Thyroid gland (tissue), 4 donors: ENCODE results near the gene TRIAP1. TPM values are rescaled to one million over a fixed set of nuclear protein-coding genes. Genes with fewer than 3 reads are reported as not detected.
"Not testable (repeated sequence)": the region's sequence is repeated elsewhere in the genome, so short reads cannot be mapped to it uniquely, and the experiment has no call there.

Experiments used
- DNase-seq, 2 donors: peaks; one replicate each; pipeline ENCODE4 v3.0.0-alpha.2; 2019
- H3K27ac ChIP-seq, 3 donors: fragments of 200-600 bp; sonication (generic); 1 replicate in 2 of 3; 2 replicates in 1 of 3; pipeline ENCODE4 v1.5.1; 2016 to 2019; ENCODE audit warnings: mild to moderate bottlenecking in 1 of 3, moderate library complexity in 1 of 3
- H3K27me3 ChIP-seq: fragments of 200-600 bp; sonication (generic); one replicate; pipeline ENCODE4 v1.5.1; 2019
- H3K36me3 ChIP-seq, 2 donors: fragments of 200-600 bp; sonication (generic); one replicate each; pipeline ENCODE4 v1.5.1; 2016 to 2019
- H3K4me1 ChIP-seq, 2 donors: fragments of 200-600 bp; sonication (generic); one replicate each; pipeline ENCODE4 v1.5.1; 2017 to 2019
- H3K4me3 ChIP-seq, 3 donors: fragments of 200-600 bp; sonication (generic); replicated peaks in 1 of 3; 1 replicate in 2 of 3; 2 replicates in 1 of 3; pipeline ENCODE4 v1.5.1; 2016; ENCODE audit warnings: mild to moderate bottlenecking in 1 of 3
- H3K9me3 ChIP-seq: fragments of 200-600 bp; sonication (generic); one replicate; pipeline ENCODE4 v1.5.1; 2017
- POLR2A ChIP-seq, 2 donors: fragments of 450-650 bp; IDR thresholded peaks; one replicate each; pipeline ENCODE4 v1.6.1; 2017; ENCODE audit warnings: antibody characterized with exemption in 2 of 2, mild to moderate bottlenecking in 2 of 2, moderate library complexity in 1 of 2
- WGBS, 2 donors: methylation state at CpG; one replicate each; pipeline ENCODE4 v1.1.5; 2017; 5-methylcytosine and 5-hydroxymethylcytosine counted together
- intact Hi-C: fragments of 100-400 bp; cut with DNase I; formaldehyde crosslinking; loops from one replicate; pipeline ENCODE4 v1.15.1; 2023
- total RNA-seq, 4 donors: library from RNA; depleted of rRNA; stranded (reverse); fragments of >200 nt; gene quantifications; one replicate each; pipeline ENCODE4 v1.2.3, GENCODE V29; 2016
- TF ChIP-seq, protein P1 (sequence below), 6 experiments: fragments of 200-600 bp in 3 of 6; fragments of 450-650 bp in 3 of 6; sonication (generic) in 3 of 6; IDR thresholded peaks; one replicate each; pipeline ENCODE4 v1.5.1; 2016 to 2019; ENCODE audit warnings: antibody characterized with exemption in 6 of 6, mild to moderate bottlenecking in 2 of 6, inconsistent platforms in 1 of 6, moderate library complexity in 1 of 6

Gene TRIAP1
- total RNA-seq, 4 donors from 2014 or later, result 8.1 to 15.2 (median 12.2) TPM

DNA sequence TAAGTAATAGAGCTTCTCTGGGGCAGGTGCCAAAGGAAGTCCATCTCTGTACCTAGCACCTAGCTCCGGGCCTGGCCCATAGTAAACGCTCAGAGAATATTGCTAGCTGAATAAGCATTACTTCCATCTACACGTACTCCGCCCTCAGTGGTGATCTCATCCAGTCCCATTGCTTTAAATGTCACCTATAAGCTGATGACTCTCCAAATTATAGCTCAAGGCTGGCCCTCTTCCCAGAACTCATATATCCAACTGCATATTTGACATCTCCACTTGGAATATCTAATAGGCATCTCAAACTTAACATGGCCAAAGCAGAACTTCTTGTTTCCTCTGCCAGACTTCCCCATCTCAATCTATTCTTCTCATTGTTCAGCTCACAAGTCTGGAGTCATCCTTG is 42.8 kb upstream of the TRIAP1 start:
- H3K27ac ChIP-seq, result no peak overlapping the region
- no peaks in the 10 kb centered on the region for H3K27me3 ChIP-seq
- H3K4me3 ChIP-seq, result no peak overlapping the region
- no peaks in the 10 kb centered on the region for H3K4me1 ChIP-seq
- TF ChIP-seq, protein P1, sequence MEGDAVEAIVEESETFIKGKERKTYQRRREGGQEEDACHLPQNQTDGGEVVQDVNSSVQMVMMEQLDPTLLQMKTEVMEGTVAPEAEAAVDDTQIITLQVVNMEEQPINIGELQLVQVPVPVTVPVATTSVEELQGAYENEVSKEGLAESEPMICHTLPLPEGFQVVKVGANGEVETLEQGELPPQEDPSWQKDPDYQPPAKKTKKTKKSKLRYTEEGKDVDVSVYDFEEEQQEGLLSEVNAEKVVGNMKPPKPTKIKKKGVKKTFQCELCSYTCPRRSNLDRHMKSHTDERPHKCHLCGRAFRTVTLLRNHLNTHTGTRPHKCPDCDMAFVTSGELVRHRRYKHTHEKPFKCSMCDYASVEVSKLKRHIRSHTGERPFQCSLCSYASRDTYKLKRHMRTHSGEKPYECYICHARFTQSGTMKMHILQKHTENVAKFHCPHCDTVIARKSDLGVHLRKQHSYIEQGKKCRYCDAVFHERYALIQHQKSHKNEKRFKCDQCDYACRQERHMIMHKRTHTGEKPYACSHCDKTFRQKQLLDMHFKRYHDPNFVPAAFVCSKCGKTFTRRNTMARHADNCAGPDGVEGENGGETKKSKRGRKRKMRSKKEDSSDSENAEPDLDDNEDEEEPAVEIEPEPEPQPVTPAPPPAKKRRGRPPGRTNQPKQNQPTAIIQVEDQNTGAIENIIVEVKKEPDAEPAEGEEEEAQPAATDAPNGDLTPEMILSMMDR (IDR thresholded peaks at IDR 0.05), result no peak
- no peak for TF ChIP-seq POLR2A (IDR thresholded peaks at IDR 0.05)
- intact Hi-C loops, result no loop called here
- no peaks in the 10 kb centered on the region for H3K9me3 ChIP-seq
- 94 to 98% methylated on average over 4 of the region's 4 CpGs for WGBS, 2 donors
- no peak for DNase-seq
- H3K36me3 ChIP-seq, result no peaks in the 10 kb centered on the region

DNA sequence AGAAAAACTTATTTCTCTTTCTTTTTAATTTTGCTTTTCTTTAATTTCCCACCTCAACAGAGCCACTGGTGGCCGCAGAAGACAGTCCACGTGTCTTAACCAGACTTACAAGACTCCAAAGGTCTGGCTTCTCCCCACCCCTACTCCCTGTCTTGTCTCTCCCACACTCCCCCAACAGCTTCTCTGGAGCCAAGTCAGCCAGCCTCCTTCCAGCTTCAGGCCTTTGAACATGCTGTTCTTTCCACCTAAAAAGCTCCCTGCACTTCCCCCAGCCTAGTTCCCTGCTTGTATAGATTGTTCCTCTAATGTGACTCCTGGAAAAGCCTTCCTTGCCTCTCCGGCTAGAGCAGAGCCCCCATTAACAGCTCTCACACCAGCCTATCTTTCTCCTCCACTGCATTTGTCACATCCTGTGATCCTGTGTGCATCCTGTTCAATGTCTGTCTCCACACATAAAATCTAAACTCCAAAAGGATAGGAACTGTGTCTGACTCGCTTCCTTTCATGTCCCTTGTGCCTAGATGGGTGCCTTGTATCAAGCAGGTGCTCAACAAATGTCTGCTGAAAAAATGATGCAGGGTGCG is 42.0 kb upstream of the TRIAP1 start:
- intact Hi-C loops, result no loop called here
- no peaks in the 10 kb centered on the region for H3K9me3 ChIP-seq
- no peak overlapping the region for H3K4me3 ChIP-seq
- WGBS, 2 donors, result 78% methylated on average over 5 of the region's 5 CpGs
- no peaks in the 10 kb centered on the region for H3K27me3 ChIP-seq
- TF ChIP-seq, protein P1 (IDR thresholded peaks at IDR 0.05), result no peak
- no peak for TF ChIP-seq POLR2A (IDR thresholded peaks at IDR 0.05)
- no peaks in the 10 kb centered on the region for H3K4me1 ChIP-seq
- DNase-seq, result no peak
- H3K36me3 ChIP-seq, result no peaks in the 10 kb centered on the region
- H3K27ac ChIP-seq, result no peak overlapping the region

DNA sequence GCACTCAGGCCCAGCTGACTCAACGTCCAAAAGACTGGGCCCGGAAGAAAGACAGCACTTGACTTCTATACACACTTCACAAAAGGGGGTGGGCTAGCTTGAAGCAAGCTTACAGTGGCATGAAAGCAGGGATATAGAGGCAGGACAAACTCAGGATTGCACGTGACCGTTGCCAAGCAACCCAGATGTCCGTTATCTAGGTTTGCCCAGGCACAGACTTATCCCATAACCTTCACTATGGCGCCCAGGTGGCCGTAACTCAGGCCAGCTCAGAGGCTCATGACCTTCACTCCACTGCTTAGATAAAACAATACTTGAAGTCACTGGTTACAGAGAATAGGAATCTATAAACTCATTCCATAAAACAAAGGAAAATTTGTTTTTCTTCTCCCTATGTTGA is 41.4 kb upstream of the TRIAP1 start:
- WGBS, 2 donors, result 85 to 94% methylated on average over 7 of the region's 7 CpGs
- DNase-seq, H3K9me3 ChIP-seq, H3K36me3 ChIP-seq, H3K4me1 ChIP-seq, H3K27ac ChIP-seq, H3K4me3 ChIP-seq, intact Hi-C loops, H3K27me3 ChIP-seq: not testable (repeated sequence)

DNA sequence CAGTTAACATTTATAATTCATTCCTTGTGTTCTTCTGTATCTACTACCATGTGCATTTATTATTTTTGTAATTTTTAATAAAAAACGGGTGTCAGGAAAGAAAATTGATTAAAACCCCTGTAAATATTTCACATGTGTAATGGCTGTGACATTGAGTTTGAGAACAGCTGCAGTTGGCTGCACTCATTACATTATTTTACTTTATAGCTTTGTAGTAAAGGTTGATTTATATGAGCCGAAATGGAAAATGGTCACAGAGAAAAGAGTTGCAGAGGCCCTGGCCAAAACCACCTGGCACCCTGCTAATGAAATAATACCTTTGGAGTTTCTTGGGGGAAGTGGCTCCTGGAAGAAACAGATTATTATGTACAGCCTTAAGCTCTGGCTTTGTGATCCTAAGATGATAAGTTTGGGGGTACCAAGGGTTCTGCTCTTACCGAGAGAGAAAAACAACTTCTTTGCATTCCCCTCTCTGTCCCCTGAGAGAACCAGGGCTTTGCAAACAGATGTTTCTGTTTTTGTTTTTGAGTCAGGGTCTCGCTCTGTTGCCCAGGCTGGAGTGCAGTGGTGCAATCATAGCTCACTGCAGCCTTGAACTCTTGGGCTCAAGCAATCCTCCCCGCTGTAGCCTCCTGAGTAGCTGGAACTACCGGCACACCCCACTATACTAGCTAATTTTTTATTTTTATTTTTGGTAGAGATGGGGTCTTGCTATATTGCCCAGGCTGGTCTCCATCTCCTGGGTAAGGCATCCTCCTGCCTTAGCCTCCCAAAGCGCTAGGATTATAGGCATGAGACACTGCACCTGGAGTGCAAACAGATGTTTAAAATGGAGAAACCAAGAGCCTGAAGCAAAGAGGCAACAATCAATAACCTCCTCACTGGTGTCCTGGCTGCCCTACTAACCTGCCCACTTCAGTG is 40.0 kb upstream of the TRIAP1 start:
- Histone ChIP-seq H3K4me1 (no peaks in the 10 kb centered on the region), H3K9me3 (no peaks in the 10 kb centered on the region), H3K36me3 (no peaks in the 10 kb centered on the region), H3K27me3 (no peaks in the 10 kb centered on the region), H3K4me3 (no peak overlapping the region), H3K27ac (no peak overlapping the region)
- TF ChIP-seq, protein P1 (IDR thresholded peaks at IDR 0.05), result no peak
- TF ChIP-seq POLR2A (IDR thresholded peaks at IDR 0.05), result no peak
- 94% methylated on average over 7 of the region's 7 CpGs for WGBS, 2 donors
- intact Hi-C loops, result no loop called here
- DNase-seq, result no peak

DNA sequence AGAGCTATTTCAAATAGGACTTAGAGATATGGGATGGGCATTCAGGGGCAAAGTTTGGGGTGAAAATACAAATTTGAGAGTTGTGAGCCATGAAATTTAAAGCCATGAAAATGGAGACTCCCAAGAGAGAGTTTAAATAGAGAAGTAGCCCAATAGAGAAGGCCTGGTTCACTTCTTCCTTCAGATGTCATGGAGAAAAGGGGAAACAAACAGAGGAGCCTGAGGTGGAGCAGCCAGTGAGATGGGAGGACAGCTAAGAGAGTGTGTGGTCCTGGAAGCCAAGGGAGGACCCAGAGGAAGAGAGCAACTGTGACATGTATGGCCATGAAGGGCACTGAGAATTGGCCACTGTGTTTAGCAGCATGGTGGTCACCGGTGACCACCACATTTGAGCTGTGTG is 37.4 kb upstream of the TRIAP1 start:
- Histone ChIP-seq H3K36me3 (no peaks in the 10 kb centered on the region), H3K4me3 (no peak overlapping the region), H3K27me3 (no peaks in the 10 kb centered on the region), H3K4me1 (no peaks in the 10 kb centered on the region), H3K9me3 (no peaks in the 10 kb centered on the region), H3K27ac (no peak overlapping the region)
- intact Hi-C loops, result no loop called here
- WGBS, 2 donors, result 100% methylated on average over 1 of the region's 1 CpG
- no peak for TF ChIP-seq POLR2A (IDR thresholded peaks at IDR 0.05)
- TF ChIP-seq, protein P1 (IDR thresholded peaks at IDR 0.05), result no peak
- no peak for DNase-seq
